Neural cell (in vitro differentiated cells): ENCODE results near the gene LBX2.

Source experiments
- CTCF ChIP-seq: fragments of 450-650 bp; IDR thresholded peaks from 2 replicates; pipeline ENCODE4 v1.5.1; 2014; ENCODE audit warnings: antibody characterized with exemption, mild to moderate bottlenecking, moderate library complexity; ENCODE audit not compliant: poor library complexity, severe bottlenecking
- EP300 ChIP-seq: fragments of 450-650 bp; conservative IDR thresholded peaks from 2 replicates; pipeline ENCODE4 v1.6.1; 2014; ENCODE audit warnings: antibody characterized with exemption, mild to moderate bottlenecking, moderate library complexity; ENCODE audit not compliant: poor library complexity, severe bottlenecking
- EZH2 ChIP-seq: fragments of 200-600, 300-800 bp; shearing (Covaris generic), sonication (generic); IDR thresholded peaks from 2 replicates; pipeline ENCODE4 v1.6.1; 2014; ENCODE audit warnings: antibody characterized with exemption, low read length, borderline replicate concordance, mild to moderate bottlenecking; ENCODE audit not compliant: insufficient read depth, poor library complexity, severe bottlenecking
- MXI1 ChIP-seq: fragments of 450-650 bp; conservative IDR thresholded peaks from 2 replicates; pipeline ENCODE4 v1.6.1; 2014; ENCODE audit warnings: antibody characterized with exemption, mild to moderate bottlenecking; ENCODE audit not compliant: poor library complexity, severe bottlenecking
- POLR2AphosphoS5 ChIP-seq: IDR thresholded peaks from 2 replicates; pipeline ENCODE4 v1.6.1; 2012
- RAD21 ChIP-seq: fragments of 450-650 bp; conservative IDR thresholded peaks from 2 replicates; pipeline ENCODE4 v1.6.1; 2014; ENCODE audit warnings: antibody characterized with exemption, mild to moderate bottlenecking, moderate library complexity
- SMC3 ChIP-seq: fragments of 450-650 bp; conservative IDR thresholded peaks from 2 replicates; pipeline ENCODE4 v1.6.1; 2014; ENCODE audit warnings: antibody characterized with exemption, mild to moderate bottlenecking, moderate library complexity; ENCODE audit not compliant: poor library complexity
- TAF1 ChIP-seq: IDR thresholded peaks from 2 replicates; pipeline ENCODE4 v1.6.1; 2012; ENCODE audit warnings: low read depth
- TF ChIP-seq, protein P1 (sequence below): IDR thresholded peaks from 2 replicates; pipeline ENCODE4 v1.6.1; 2012; ENCODE audit warnings: borderline replicate concordance

- TF ChIP-seq RAD21: no peak
- no peak for TF ChIP-seq CTCF
- TF ChIP-seq, protein P1, sequence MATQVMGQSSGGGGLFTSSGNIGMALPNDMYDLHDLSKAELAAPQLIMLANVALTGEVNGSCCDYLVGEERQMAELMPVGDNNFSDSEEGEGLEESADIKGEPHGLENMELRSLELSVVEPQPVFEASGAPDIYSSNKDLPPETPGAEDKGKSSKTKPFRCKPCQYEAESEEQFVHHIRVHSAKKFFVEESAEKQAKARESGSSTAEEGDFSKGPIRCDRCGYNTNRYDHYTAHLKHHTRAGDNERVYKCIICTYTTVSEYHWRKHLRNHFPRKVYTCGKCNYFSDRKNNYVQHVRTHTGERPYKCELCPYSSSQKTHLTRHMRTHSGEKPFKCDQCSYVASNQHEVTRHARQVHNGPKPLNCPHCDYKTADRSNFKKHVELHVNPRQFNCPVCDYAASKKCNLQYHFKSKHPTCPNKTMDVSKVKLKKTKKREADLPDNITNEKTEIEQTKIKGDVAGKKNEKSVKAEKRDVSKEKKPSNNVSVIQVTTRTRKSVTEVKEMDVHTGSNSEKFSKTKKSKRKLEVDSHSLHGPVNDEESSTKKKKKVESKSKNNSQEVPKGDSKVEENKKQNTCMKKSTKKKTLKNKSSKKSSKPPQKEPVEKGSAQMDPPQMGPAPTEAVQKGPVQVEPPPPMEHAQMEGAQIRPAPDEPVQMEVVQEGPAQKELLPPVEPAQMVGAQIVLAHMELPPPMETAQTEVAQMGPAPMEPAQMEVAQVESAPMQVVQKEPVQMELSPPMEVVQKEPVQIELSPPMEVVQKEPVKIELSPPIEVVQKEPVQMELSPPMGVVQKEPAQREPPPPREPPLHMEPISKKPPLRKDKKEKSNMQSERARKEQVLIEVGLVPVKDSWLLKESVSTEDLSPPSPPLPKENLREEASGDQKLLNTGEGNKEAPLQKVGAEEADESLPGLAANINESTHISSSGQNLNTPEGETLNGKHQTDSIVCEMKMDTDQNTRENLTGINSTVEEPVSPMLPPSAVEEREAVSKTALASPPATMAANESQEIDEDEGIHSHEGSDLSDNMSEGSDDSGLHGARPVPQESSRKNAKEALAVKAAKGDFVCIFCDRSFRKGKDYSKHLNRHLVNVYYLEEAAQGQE: no peak
- TF ChIP-seq EP300: no peak
- no peak for TF ChIP-seq POLR2AphosphoS5
- no peak for TF ChIP-seq MXI1
- TF ChIP-seq EZH2: no peak
- no peak for TF ChIP-seq SMC3
- no peak for TF ChIP-seq TAF1
These were observed 40.9 kb upstream of the LBX2 start for GRCh38 chr2:74540291-74540690.
